Nephron progenitor cell (in vitro differentiated cells): ENCODE data around the gene FSTL4.

Experiments
- DNase-seq: peaks from one replicate; pipeline ENCODE4 v3.0.0; 2021
- H3K27ac Mint-ChIP-seq: 2 replicates; pipeline ENCODE4 v1.8.0; 2021; ENCODE audit warnings: mild to moderate bottlenecking, moderate library complexity, mixed read lengths
- H3K27me3 Mint-ChIP-seq: 2 replicates; pipeline ENCODE4 v1.8.0; 2021; ENCODE audit warnings: mild to moderate bottlenecking, low read depth, mixed read lengths; ENCODE audit not compliant: poor library complexity
- H3K36me3 Mint-ChIP-seq: 2 replicates; pipeline ENCODE4 v1.8.0; 2021; ENCODE audit warnings: low read depth, mixed read lengths
- H3K4me1 Mint-ChIP-seq: 2 replicates; pipeline ENCODE4 v1.8.0; 2021; ENCODE audit warnings: mixed read lengths
- H3K4me3 Mint-ChIP-seq: 2 replicates; pipeline ENCODE4 v1.8.0; 2021; ENCODE audit warnings: mild to moderate bottlenecking, moderate library complexity, mixed read lengths
- H3K9me3 Mint-ChIP-seq: 2 replicates; pipeline ENCODE4 v1.8.0; 2021; ENCODE audit warnings: mild to moderate bottlenecking, moderate library complexity, mixed read lengths
- TF ChIP-seq, protein P1 (sequence below): fragments of 200-600 bp; sonication (generic); IDR thresholded peaks from 2 replicates; pipeline ENCODE4 v1.5.0; 2021; ENCODE audit warnings: antibody characterized with exemption

Gene FSTL4

DNA sequence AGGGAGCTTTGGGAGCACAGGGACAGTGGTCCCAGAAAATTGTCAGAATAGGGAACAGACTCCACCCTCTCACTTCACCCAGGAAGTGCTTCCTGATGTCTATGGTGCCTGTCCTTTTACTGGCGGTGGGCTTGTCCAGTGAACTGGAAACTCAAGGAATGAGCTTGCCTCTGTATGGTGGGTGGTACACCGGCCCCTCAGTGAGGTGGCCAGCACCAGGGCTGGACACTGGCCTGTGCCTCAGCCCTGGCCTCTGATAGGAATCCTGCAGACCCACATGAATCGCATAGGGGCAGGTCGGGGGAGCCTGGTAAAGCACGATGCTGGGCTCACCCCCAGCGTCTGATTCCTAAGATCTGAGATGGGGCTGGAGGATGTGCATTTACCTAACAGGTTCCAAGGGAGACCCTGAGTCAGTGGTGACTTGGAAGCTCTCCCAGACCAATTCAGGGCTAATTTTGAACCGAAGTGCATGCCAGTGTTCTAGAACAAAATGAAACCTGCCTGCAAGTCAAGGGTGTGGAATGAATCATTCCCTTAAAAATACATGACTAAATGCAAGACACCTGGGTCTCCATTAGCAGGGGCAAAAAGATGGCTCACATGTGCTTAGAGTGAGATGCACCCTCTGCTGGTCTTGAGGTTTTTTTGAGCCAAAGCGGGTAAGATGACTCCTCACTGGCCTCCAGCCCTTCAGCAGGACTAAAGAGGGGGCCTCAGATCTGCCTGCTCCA lies 382.2 kb downstream of the FSTL4 start:
- Mint-ChIP-seq H3K36me3 (no peaks in the 10 kb centered on the region), H3K4me1 (no peaks in the 10 kb centered on the region), H3K4me3 (no peak overlapping the region), H3K9me3 (no peaks in the 10 kb centered on the region), H3K27ac (no peak overlapping the region), H3K27me3 (peaks cover 11% of the 10 kb centered on the region)
- TF ChIP-seq, protein P1, sequence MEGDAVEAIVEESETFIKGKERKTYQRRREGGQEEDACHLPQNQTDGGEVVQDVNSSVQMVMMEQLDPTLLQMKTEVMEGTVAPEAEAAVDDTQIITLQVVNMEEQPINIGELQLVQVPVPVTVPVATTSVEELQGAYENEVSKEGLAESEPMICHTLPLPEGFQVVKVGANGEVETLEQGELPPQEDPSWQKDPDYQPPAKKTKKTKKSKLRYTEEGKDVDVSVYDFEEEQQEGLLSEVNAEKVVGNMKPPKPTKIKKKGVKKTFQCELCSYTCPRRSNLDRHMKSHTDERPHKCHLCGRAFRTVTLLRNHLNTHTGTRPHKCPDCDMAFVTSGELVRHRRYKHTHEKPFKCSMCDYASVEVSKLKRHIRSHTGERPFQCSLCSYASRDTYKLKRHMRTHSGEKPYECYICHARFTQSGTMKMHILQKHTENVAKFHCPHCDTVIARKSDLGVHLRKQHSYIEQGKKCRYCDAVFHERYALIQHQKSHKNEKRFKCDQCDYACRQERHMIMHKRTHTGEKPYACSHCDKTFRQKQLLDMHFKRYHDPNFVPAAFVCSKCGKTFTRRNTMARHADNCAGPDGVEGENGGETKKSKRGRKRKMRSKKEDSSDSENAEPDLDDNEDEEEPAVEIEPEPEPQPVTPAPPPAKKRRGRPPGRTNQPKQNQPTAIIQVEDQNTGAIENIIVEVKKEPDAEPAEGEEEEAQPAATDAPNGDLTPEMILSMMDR: no peak
- no peak for DNase-seq

DNA sequence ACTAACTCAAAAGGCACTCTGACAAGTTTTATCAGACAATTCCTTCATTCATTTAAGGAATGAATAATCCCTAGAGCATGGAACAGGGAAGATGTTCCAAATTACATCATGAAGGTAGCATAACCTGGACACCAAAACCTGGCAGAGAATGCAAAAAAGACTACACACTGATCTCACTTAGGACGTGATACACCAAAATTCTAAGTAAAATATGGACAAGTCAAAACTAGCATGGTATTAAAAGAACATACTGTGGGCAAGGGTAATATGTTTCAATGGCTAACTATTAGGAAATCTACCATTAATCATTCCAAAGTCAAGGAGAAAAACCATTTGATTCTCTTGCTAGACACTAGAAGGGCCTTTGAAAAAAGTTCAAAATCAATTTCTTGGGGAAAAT lies 384.0 kb downstream of the FSTL4 start:
- DNase-seq: no peak
- Mint-ChIP-seq H3K4me3 (no peak overlapping the region), H3K4me1 (peaks cover 12% of the 10 kb centered on the region), H3K36me3 (no peaks in the 10 kb centered on the region), H3K27me3 (peaks cover 11% of the 10 kb centered on the region), H3K27ac (no peak overlapping the region), H3K9me3 (no peaks in the 10 kb centered on the region)
- TF ChIP-seq, protein P1: no peak

DNA sequence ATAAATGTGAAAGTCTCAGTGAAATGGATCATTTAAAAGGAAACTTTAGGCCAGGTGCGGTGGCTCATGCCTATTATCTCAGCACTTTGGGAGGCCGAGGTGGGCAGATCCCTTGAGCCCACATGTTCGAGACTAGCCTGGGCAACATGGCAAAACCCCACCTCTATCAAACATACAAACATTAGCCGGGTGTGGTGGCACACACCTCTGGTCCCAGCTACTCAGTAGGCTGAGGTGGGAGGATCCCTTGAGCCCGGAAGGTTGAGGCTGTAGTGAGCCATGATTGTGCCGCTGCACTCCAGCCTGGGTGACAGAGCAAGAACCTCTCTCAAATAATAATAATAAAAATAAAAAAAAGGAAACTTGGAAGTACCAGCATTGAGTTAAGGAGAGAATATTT lies 384.4 kb downstream of the FSTL4 start:
- no peaks in the 10 kb centered on the region for H3K36me3 Mint-ChIP-seq
- no peaks in the 10 kb centered on the region for H3K9me3 Mint-ChIP-seq
- H3K4me3 Mint-ChIP-seq: no peak overlapping the region
- peaks cover 16% of the 10 kb centered on the region for H3K4me1 Mint-ChIP-seq
- no peak for DNase-seq
- no peak overlapping the region for H3K27ac Mint-ChIP-seq
- peaks cover 11% of the 10 kb centered on the region for H3K27me3 Mint-ChIP-seq
- TF ChIP-seq, protein P1: no peak

DNA sequence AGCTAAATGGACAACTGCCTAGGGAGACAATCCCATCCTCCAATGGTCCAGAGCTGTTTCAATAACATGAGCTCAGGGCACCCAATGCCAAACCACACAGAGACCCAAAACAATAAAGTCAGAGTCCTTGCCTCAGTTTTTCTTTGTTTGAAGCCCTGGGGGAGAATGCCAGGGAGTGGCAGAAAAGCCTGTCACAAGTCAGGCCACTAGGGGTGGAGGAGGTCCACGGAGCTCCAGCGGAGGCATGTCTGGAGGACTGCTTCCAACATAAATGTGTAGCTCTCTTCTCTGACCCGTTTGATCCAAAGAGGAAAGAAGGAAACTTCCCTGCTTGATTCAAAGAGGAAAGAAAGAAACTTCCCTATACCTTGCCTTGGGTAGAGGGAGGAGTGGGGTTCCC lies 385.3 kb downstream of the FSTL4 start:
- no peaks in the 10 kb centered on the region for H3K36me3 Mint-ChIP-seq
- H3K9me3 Mint-ChIP-seq: no peaks in the 10 kb centered on the region
- no peak overlapping the region for H3K27ac Mint-ChIP-seq
- no peak overlapping the region for H3K4me3 Mint-ChIP-seq
- H3K27me3 Mint-ChIP-seq: peaks cover 7% of the 10 kb centered on the region
- no peak for DNase-seq
- peaks cover 25% of the 10 kb centered on the region for H3K4me1 Mint-ChIP-seq
- TF ChIP-seq, protein P1: no peak

DNA sequence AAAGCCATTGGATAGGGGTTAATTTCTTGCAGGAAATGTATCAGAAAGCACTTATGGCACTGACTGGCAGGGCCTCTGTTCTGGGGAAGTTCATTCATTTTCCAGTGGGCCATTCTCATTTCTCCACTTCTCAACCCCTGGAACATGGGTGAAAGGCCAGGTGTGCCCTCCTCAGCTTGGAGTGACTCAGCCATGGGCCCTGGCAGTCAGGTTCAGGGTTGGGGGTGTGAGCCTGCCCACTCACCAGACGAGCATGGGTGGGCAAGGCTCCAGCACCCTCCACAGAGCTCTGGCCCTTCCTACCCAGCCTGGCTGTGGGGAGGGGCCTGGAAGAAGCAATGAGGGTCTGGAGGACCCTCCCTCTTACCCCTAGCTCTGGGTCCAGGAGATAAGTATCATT lies 386.2 kb downstream of the FSTL4 start:
- DNase-seq: no peak
- Mint-ChIP-seq H3K36me3 (no peaks in the 10 kb centered on the region), H3K4me3 (no peak overlapping the region), H3K27me3 (peaks cover 7% of the 10 kb centered on the region), H3K9me3 (no peaks in the 10 kb centered on the region), H3K4me1 (peaks cover 34% of the 10 kb centered on the region), H3K27ac (no peak overlapping the region)
- TF ChIP-seq, protein P1: no peak

DNA sequence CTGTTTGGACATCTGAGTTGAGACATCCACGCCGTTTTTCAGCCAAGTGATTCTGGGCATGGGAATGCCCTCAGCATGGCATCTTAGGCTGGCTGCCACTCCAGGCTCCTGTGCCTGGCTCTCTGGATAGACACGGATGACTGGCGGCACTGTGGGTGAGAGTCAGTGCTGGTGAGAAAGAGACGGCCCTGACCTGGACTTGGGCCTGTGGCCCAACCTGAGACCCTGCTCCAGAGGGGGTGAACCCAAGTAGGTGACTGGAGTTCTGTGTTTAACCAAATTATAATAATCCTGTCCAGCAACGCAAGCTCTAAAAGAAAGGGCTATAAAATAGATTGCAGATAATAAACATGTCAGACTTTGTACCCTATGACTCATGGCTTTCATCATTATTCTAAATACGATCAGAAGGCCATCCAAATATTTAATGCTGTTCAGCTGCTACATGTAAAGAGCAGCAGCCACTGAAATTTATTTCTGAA lies 386.6 kb downstream of the FSTL4 start:
- Mint-ChIP-seq H3K4me1 (peaks cover 38% of the 10 kb centered on the region), H3K27ac (no peak overlapping the region), H3K27me3 (peaks cover 6% of the 10 kb centered on the region), H3K9me3 (no peaks in the 10 kb centered on the region), H3K4me3 (no peak overlapping the region), H3K36me3 (no peaks in the 10 kb centered on the region)
- DNase-seq: no peak
- TF ChIP-seq, protein P1: no peak
